COLO829 (cell line): ENCODE measurements around the gene EFCAB13.
"Not testable (repeated sequence)": the region's sequence is repeated elsewhere in the genome, so short reads cannot be mapped to it uniquely, and the experiment has no call there.

Experiments
- DNase-seq: peaks from one replicate; pipeline ENCODE4 v3.0.0; 2012; ENCODE audit warnings: low spot score

Gene EFCAB13

GRCh38 chr17:47330548-47330947, 6.8 kb downstream of the EFCAB13 start:
- DNase-seq = no peak

GRCh38 chr17:47332287-47332686, 8.5 kb downstream of the EFCAB13 start:
- DNase-seq = no peak

DNA sequence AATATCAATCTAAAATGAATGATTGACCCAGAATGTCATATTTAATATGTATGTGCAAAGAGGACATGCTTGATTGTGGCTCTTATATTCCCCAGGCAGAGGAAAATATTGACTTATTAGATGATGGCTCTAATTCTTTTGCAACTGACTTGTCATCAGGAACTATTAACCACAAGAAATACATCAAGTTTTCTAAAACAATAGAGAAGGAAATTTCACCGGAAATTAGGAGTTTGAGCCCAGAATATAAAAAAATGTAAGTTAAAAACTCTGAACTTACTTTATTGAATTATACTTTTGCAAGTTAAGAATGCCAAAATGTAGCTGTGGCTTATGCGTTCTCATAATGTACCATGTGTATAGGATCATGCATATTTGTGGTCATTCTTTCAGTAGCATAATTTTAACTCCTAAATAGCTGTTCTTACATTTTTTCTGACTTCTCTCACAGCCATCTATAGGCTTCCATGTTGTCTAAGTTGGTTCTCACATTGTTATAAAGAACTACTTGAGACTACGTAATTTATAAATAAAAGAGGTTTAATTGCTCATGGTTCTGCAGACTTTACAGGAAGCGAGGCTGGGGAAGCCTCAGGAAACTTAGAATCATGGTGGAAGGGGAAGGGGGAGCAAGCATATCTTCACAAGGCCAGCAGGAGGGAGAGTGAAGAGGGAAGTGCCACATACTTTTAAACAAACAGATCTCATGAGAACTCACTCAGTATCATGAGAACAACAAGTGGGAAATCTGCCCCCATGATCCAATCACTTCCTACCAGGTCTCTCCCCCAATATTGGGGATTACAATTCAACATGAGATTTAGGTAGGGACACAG, 11.6 kb downstream of the EFCAB13 start:
- DNase-seq = no peak

GRCh38 chr17:47338026-47338425, 14.3 kb downstream of the EFCAB13 start:
- DNase-seq = no peak

- no peak for DNase-seq
Observed at GRCh38 chr17:47352848-47353247, 29.1 kb downstream of the EFCAB13 start.

- no peak for DNase-seq
Observed at GRCh38 chr17:47358652-47359051, 34.9 kb downstream of the EFCAB13 start.

- no peak for DNase-seq
Observed at GRCh38 chr17:47363171-47363570, 39.4 kb downstream of the EFCAB13 start.

DNA sequence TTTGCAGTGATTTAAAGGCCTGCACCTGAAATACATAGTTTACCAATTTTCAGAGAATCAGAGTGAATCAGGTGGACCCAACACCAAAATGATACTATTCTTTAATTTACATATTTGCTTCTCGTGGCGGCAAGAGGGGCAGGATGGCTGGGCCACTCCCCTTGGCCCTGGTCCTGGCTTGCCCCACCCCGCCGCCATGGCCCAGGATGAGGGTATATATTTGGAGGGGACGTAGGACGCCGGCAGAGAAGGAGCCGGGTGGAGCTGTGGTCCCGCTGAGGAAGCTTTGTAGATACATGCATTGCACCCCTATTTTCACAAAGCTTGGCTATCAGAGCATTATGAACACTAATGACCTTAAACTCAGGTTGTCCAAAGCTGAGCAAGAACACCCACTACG, 43.5 kb downstream of the EFCAB13 start:
- no peak for DNase-seq

DNA sequence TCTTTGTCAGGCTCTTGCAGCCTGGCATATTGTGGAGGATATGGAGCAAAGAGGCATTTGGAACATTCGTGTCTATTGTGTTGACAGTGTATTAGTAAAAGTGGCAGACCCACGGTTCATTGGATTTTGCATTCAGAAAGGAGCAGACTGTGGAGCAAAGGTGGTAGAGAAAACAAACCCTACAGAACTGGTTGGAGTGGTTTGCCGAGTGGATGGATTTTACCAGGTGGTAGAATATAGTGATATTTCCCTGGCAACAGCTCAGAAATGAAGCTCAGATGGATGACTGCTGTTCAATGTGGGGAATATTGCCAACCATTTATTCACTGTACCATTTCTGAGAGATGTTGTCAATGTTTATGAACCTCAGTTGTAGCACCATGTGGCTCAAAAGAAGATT, 44.5 kb downstream of the EFCAB13 start:
- no peak for DNase-seq

DNA sequence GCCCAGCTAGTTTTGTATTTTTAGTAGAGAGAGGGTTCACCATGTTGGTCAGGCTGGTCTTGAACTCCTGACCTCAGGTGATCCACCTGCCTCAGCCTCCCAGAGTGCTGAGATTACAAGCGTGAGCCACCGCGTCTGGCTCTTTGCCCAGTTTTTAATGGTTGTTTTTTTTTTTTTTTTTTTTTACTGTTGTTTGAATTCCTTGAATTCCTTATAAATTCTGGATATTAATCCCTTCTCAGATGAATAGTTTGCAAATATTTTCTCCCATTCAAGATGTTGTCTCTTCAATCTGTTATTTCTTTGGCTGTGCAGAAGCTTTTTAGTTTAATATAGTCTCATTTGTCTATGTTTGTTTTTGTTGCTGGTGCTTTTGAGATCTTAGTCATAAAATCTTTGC, 47.1 kb downstream of the EFCAB13 start:
- not testable (repeated sequence) for DNase-seq

- no peak for DNase-seq
Observed at GRCh38 chr17:47373002-47373401, 49.2 kb downstream of the EFCAB13 start.

DNA sequence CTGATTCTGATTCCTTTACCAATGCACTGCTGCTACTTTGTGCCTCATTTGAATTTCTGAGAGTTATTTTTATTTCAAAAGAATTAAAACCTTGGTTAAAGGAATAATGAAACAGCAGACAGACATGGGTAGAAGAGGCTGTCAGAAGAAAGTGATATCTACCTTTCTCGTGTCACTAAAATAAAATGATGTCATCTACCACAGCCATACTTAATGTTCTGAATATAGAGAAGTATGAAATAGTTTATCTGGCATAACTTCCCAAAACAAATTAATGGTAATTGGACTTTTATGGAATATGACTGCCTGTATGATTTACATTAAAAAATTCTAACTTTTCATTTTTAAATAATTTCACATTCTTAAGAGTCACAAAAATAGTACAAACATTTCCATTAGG, 52.5 kb downstream of the EFCAB13 start:
- no peak for DNase-seq

DNA sequence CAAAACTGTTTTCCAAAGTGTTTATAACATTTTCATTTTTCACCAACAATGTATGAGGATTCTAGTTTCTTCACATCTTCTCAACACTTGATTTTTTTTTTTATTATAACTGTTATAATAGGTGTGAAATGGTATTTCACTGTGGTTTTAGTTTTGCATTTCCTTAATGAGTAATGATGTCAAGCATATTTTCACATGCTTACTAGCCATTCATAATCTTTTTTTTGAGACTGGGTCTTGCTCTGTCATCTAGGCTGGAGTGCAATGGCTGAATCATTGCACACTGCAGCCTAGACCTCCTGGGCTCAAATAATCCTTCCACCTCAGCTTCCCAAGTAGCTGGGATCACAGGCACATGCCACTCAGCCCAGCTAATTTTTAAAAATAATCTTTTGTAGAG, 65.1 kb downstream of the EFCAB13 start:
- no peak for DNase-seq

DNA sequence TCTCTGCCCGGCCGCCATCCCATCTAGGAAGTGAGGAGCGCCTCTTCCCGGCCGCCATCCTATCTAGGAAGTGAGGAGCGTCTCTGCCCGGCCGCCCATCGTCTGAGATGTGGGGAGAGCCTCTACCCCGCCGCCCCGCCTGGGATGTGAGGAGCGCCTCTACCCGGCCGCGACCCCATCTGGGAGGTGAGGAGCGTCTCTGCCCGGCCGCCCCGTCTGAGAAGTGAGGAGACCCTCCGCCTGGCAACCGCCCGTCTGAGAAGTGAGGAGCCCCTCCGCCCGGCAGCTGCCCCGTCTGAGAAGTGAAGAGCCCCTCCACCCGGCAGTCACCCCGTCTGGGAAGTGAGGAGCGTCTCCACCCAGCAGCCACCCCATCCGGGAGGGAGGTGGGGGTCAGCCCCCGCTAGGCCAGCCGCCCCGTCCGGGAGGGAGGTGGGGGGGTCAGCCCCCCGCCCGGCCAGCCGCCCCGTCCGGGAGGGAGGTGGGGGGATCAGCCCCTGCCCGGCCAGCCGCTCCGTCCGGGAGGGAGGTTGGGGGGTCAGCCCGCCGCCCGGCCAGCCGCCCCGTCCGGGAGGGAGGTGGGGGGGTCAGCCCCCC, 73.9 kb downstream of the EFCAB13 start:
- not testable (repeated sequence) for DNase-seq

DNA sequence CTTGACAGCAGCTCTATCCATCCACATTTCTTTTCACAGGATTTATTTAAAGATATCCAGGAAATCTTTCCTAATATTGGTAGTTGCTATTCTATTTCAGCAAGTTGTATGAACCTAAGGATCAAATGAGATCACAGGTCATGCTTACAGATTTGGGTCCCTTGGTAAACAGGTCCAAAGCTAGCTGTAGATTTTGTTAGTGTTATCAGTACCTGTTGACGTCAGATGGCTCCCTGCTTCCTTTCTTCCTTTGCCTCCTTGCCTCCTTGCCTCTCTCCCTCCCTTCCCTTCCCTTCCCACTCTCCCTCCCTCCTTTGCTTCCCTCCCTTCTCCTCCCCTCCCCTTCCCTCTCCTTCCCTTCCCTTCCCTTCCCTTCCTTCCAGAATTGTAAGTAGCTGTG, 76.6 kb downstream of the EFCAB13 start:
- no peak for DNase-seq

DNA sequence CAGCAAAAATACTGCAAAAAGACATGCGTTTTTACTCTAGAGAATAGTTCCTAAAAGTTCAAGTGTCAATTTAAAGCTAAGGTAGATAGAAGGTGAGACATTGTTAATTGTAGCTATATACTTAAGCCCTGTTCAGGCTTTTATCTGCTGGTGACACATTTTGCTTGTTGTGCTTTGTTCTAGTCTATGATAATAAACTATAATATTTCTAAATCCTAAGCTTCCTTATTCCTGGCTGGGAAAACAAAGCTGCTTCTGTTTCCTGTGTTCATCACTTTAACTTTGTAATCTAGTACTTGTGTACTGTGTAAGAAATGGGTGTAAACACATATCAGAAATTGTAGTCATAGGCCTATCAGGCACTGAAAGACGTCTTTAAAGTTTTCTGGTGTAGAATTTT, 77.3 kb downstream of the EFCAB13 start:
- DNase-seq = peak; percentile 7

GRCh38 chr17:47404006-47404405, 80.3 kb downstream of the EFCAB13 start:
- no peak for DNase-seq

- no peak for DNase-seq
Observed at GRCh38 chr17:47404875-47405274, 81.1 kb downstream of the EFCAB13 start.

GRCh38 chr17:47413872-47414271, 90.1 kb downstream of the EFCAB13 start:
- no peak for DNase-seq

GRCh38 chr17:47414612-47415011, 90.9 kb downstream of the EFCAB13 start:
- DNase-seq = no peak

DNA sequence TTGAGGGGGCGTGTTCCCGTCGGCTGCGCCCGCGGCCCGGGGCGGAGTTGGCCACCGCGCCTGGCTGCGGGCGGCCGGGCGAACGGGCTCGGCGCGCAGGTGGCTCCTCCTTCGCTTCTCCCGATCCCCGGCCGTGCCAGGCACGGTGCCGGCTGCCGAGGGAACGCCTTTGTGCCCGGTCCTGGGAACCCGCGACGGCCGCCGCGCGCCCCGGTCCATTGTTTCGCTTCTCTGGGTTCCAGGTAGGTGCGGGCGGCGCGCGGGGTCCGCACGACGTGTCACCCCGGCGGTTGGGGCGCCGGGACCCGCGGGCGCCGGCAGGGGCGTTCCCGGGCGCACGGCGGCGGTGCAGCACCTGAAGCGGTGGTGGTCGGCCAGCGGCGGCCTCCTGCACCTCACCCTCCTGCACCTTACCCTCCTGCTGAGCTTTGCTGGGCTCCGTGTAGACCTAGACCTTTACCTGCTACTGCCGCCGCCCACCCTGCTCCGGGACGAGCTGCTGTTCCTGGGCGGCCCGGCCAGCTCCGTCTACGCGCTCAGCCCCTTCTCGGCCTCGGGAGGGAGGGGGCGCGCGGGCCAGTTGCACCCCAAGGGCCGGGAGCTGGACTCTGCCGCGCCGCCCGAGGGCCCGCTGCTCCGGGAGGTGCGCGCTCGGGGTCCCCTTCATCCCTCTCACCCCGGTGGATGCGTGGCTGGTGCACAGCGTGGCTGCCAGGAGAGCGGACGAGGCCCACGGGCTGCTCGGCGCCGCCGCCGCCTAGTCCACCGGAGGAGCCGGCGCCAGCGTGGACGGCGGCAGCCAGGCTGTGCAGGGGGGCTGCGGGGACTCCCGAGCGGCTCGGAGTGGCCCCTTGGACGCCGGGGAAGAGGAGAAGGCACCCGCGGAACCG, 99.9 kb downstream of the EFCAB13 start:
- DNase-seq = no peak

- not testable (repeated sequence) for DNase-seq
Observed at GRCh38 chr17:47425233-47425632, 101.5 kb downstream of the EFCAB13 start.
